Sigmoid colon (tissue), 7 donors: ENCODE measurements around the gene ZNF407. TPM values are rescaled to one million over a fixed set of nuclear protein-coding genes. Genes with fewer than 3 reads are reported as not detected.

Experiments
- DNase-seq: peaks from one replicate; pipeline ENCODE4 v3.0.0-alpha.2; 2019
- H3K27ac ChIP-seq, 4 donors: fragments of 200-600 bp; sonication (generic); one replicate each; pipeline ENCODE4 v1.5.1; 2016 to 2019; ENCODE audit warnings: mild to moderate bottlenecking in 1 of 4
- H3K27me3 ChIP-seq, 3 donors: fragments of 200-600 bp; sonication (generic); one replicate each; pipeline ENCODE4 v1.5.1; 2019; ENCODE audit warnings: mild to moderate bottlenecking in 1 of 3
- H3K36me3 ChIP-seq, 4 donors: fragments of 200-600 bp; sonication (generic); one replicate each; pipeline ENCODE4 v1.5.1; 2016 to 2019
- H3K4me1 ChIP-seq, 4 donors: fragments of 200-600 bp; sonication (generic); one replicate each; pipeline ENCODE4 v1.5.1; 2017 to 2019
- H3K4me3 ChIP-seq, 4 donors: fragments of 200-600 bp; sonication (generic); one replicate each; pipeline ENCODE4 v1.5.1; 2017 to 2019; ENCODE audit warnings: mild to moderate bottlenecking in 2 of 4, moderate library complexity in 1 of 4
- H3K9me3 ChIP-seq, 4 donors: fragments of 200-600 bp in 3 of 4; sonication (generic) in 3 of 4; one replicate each; pipeline versions ENCODE4 v1.5.1 to v1.6.1; 2013 to 2019
- CTCF ChIP-seq, 4 experiments: fragments of 450-650 bp in 3 of 4; fragments of 200-600 bp in 1 of 4; IDR thresholded peaks; one replicate each; pipeline ENCODE4 v1.5.1; 2016 to 2019; ENCODE audit warnings: antibody characterized with exemption in 4 of 4, mild to moderate bottlenecking in 3 of 4, moderate library complexity in 2 of 4
- EP300 ChIP-seq, 4 donors: sonication (generic); formaldehyde crosslinking; IDR thresholded peaks; one replicate each; pipeline ENCODE4 v1.6.1; 2017; ENCODE audit warnings: antibody characterized with exemption in 4 of 4
- POLR2A ChIP-seq, 2 donors: fragments of 450-650 bp; IDR thresholded peaks; one replicate each; pipeline ENCODE4 v1.6.1; 2016; ENCODE audit warnings: antibody characterized with exemption in 2 of 2, mild to moderate bottlenecking in 2 of 2, moderate library complexity in 2 of 2
- POLR2AphosphoS5 ChIP-seq, 4 donors: sonication (generic); formaldehyde crosslinking; IDR thresholded peaks; one replicate each; pipeline ENCODE4 v1.6.1; 2017; ENCODE audit warnings: antibody characterized with exemption in 4 of 4
- WGBS, 2 donors: extraction: QIAGEN DNeasy Blood & Tissue Kit; methylation state at CpG; one replicate each; pipeline ENCODE4 v1.1.7; 2013; 5-methylcytosine and 5-hydroxymethylcytosine counted together
- intact Hi-C: fragments of 100-400 bp; cut with DNase I; formaldehyde crosslinking; loops from one replicate; pipeline ENCODE4 v1.15.1; 2023
- polyA plus RNA-seq, 3 donors: library from polyadenylated mRNA; stranded (reverse); fragments of 200-250 nt; gene quantifications; one replicate each; pipeline ENCODE4 v1.2.3, GENCODE V29; 2013
- total RNA-seq, 4 donors: library from RNA; depleted of rRNA; stranded (reverse); fragments of >200 nt; gene quantifications; one replicate each; pipeline ENCODE4 v1.1.0, GENCODE V29; 2016
- donor health status: healthy with polysubstance abuse.
- donor health status: Bipolar disorder and iron deficiency.
- donor health status: healthy.

Gene ZNF407
- total and polyA plus RNA-seq, 7 donors = 1.4 to 19.8 (median 16.3) TPM

DNA sequence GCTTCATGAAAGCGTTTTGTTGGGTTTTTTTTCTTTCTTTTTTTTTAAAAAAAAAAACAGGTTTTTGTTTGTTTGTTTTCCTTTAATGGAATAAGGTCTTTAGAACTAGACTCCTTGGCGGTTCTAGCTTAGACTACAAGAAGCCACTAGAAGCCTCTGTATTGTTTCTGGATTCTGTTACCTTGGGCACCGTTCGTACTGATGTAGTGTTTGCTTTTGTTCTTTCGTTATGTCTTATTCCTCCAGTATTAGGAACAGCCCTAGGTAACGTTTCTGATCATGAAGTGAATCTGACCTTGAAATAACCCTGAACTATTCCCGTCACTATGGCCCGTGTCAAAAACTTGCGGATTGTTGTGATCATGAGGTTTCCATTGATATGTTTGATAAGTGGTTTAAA lies 446.6 kb downstream of the ZNF407 start:
- Histone ChIP-seq H3K4me1 (peaks cover 0 to 6% (median 0%) of the 10 kb centered on the region in 4 donors), H3K9me3 (no peaks in the 10 kb centered on the region), H3K27me3 (no peaks in the 10 kb centered on the region), H3K36me3 (no peaks in the 10 kb centered on the region), H3K4me3 (no peak overlapping the region), H3K27ac (peak overlapping the region in 2 of 4 donors; percentile 39 to 63)
- intact Hi-C loops = loop anchor here (5.0 kb wide), 1 partner anchor 387 kb away; no protein-coding TSS in a partner anchor
- TF ChIP-seq POLR2A (IDR thresholded peaks at IDR 0.05) (no peak), CTCF (IDR thresholded peaks at IDR 0.05) (no peak), EP300 (IDR thresholded peaks at IDR 0.05) (no peak), POLR2AphosphoS5 (IDR thresholded peaks at IDR 0.05) (no peak)
- 96 to 97% methylated on average over 9 of the region's 9 CpGs for WGBS, 2 donors
- no peak for DNase-seq

DNA sequence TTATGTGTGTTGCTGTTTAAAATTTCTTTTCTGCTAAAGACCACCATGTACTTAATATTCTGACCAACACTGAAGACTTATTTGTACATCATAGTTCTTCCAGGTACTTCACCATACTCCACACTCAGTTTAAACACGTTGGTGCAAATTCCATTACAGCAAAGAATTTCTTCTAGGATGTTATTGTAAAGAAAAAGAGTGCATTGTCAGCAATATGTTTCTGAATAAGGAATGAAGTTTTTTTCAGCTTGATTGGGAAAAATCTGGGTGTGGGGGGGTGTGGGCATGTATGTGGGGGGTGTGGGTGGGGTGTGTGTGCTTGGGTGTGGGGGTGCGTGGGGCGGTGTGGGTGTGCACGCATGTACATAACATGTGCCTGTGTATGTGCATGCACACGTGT lies 447.1 kb downstream of the ZNF407 start:
- Histone ChIP-seq H3K4me1 (peaks cover 0 to 6% (median 0%) of the 10 kb centered on the region in 4 donors), H3K36me3 (no peaks in the 10 kb centered on the region), H3K27me3 (no peaks in the 10 kb centered on the region), H3K4me3 (no peak overlapping the region), H3K9me3 (no peaks in the 10 kb centered on the region), H3K27ac (peak overlapping the region in 2 of 4 donors; percentile 39 to 63)
- WGBS, 2 donors = 91 to 95% methylated on average over 5 of the region's 5 CpGs
- TF ChIP-seq POLR2AphosphoS5 (IDR thresholded peaks at IDR 0.05) (no peak), EP300 (IDR thresholded peaks at IDR 0.05) (no peak), CTCF (IDR thresholded peaks at IDR 0.05) (no peak)
- intact Hi-C loops = loop anchor here (5.0 kb wide), 1 partner anchor 387 kb away; no protein-coding TSS in a partner anchor
- DNase-seq = no peak

DNA sequence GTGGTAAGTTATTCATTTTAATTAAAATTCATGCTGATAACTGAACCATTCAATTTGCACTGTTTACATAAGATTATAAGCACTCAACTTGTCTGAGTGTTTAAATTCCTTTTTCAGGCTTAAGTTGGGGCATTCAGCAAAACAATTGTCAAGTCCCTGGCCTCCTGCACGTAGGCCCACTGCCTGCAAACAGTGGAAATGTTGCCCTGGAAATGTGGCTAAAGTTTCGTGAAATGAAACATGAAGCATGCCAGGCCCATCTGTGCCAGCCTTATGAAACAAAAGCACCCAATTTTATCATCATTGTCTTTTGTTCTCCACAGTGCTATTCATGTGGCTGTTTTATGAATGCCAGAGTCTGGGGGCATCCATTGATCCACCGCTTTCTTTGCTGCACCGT lies 447.6 kb downstream of the ZNF407 start:
- Histone ChIP-seq H3K27me3 (no peaks in the 10 kb centered on the region), H3K4me1 (peaks cover 0 to 6% (median 0%) of the 10 kb centered on the region in 4 donors), H3K9me3 (no peaks in the 10 kb centered on the region), H3K36me3 (no peaks in the 10 kb centered on the region), H3K27ac (peak overlapping the region in 2 of 4 donors; percentile 39 to 63), H3K4me3 (no peak overlapping the region)
- no peak for DNase-seq
- intact Hi-C loops = no loop called here
- TF ChIP-seq POLR2AphosphoS5 (IDR thresholded peaks at IDR 0.05) (no peak), POLR2A (IDR thresholded peaks at IDR 0.05) (no peak), EP300 (IDR thresholded peaks at IDR 0.05) (no peak), CTCF (IDR thresholded peaks at IDR 0.05) (no peak)
- 88 to 91% methylated on average over 4 of the region's 4 CpGs for WGBS, 2 donors

GRCh38 chr18:75047240-75047961 lies 449.7 kb downstream of the ZNF407 start:
- Histone ChIP-seq H3K27me3 (no peaks in the 10 kb centered on the region), H3K36me3 (no peaks in the 10 kb centered on the region), H3K9me3 (no peaks in the 10 kb centered on the region), H3K4me3 (no peak overlapping the region), H3K27ac (peak overlapping the region in 3 of 4 donors; percentile 11 to 27 (median 15)), H3K4me1 (peaks cover 0 to 6% (median 0%) of the 10 kb centered on the region in 4 donors)
- no peak for DNase-seq
- WGBS, 2 donors = 92 to 94% methylated on average over 12 of the region's 12 CpGs
- intact Hi-C loops = no loop called here
- TF ChIP-seq CTCF (IDR thresholded peaks at IDR 0.05) = no peak
- TF ChIP-seq POLR2AphosphoS5 (IDR thresholded peaks at IDR 0.05) = no peak
- no peak for TF ChIP-seq POLR2A (IDR thresholded peaks at IDR 0.05)
- TF ChIP-seq EP300 (IDR thresholded peaks at IDR 0.05) = no peak
